AG10803 (cell line): ENCODE measurements around the gene ECSIT.
"Not testable (repeated sequence)": the region's sequence is repeated elsewhere in the genome, so short reads cannot be mapped to it uniquely, and the experiment has no call there.

Experiments used
- DNase-seq: peaks from one replicate; pipeline ENCODE4 v3.0.0; 2010; ENCODE audit warnings: low read depth
- H3K4me3 ChIP-seq: 2 replicates; pipeline ENCODE4 v1.5.1; 2011; ENCODE audit warnings: mild to moderate bottlenecking, low read length, control low read depth
- TF ChIP-seq, protein P1 (sequence below): conservative IDR thresholded peaks from 2 replicates; pipeline ENCODE4 v1.5.1; 2011; ENCODE audit warnings: mild to moderate bottlenecking, low read length, control low read depth, inconsistent platforms

Gene ECSIT, protein sequence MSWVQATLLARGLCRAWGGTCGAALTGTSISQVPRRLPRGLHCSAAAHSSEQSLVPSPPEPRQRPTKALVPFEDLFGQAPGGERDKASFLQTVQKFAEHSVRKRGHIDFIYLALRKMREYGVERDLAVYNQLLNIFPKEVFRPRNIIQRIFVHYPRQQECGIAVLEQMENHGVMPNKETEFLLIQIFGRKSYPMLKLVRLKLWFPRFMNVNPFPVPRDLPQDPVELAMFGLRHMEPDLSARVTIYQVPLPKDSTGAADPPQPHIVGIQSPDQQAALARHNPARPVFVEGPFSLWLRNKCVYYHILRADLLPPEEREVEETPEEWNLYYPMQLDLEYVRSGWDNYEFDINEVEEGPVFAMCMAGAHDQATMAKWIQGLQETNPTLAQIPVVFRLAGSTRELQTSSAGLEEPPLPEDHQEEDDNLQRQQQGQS

DNA sequence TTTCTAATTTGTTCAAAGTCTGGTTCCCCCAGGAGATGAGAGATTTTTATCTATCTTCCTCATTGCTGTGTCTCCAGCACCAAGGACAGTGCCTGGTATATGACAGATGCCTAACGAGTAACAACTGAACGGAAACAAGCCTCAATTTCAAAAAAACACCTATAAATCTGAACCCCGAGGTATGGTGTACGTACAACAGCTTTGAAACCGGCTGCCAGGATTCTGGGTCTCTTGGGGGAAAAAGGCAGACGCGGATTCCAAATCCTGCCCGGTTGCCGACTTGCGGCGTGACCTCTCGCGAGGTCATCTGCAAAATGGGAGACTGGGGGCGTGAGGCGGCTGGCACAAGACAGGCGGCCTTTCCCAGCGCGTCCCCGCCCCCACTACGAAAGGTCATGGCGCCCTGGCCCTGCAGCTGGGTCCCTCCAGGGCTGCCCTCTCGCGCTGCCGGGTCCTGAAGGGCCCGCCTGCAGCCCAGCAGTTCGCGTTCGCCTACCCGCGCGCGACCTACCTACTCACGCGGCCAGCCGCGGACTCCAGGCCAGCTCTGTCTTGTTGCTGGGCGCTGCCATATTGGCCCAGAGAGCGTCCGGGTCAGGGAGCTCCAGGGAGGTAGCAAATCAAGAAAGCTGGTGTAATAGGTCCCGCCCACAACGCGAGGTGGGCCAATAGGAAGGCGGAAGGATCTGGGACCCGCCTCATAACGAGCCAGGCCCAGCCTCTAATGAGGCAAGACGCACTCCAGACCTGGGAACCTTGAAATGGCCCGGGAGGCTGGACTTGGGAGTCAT, at the start of gene ECSIT:
Gene ECSIT (minus strand): TSS at position 584 of the 791 bp plus-strand sequence. CDS start 9,964 bp downstream, outside the sequence.
- TF ChIP-seq, protein P1, sequence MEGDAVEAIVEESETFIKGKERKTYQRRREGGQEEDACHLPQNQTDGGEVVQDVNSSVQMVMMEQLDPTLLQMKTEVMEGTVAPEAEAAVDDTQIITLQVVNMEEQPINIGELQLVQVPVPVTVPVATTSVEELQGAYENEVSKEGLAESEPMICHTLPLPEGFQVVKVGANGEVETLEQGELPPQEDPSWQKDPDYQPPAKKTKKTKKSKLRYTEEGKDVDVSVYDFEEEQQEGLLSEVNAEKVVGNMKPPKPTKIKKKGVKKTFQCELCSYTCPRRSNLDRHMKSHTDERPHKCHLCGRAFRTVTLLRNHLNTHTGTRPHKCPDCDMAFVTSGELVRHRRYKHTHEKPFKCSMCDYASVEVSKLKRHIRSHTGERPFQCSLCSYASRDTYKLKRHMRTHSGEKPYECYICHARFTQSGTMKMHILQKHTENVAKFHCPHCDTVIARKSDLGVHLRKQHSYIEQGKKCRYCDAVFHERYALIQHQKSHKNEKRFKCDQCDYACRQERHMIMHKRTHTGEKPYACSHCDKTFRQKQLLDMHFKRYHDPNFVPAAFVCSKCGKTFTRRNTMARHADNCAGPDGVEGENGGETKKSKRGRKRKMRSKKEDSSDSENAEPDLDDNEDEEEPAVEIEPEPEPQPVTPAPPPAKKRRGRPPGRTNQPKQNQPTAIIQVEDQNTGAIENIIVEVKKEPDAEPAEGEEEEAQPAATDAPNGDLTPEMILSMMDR, result no peak
- peak; percentile 99 for DNase-seq
- peak within 1 kb of the TSS; percentile 89 for H3K4me3 ChIP-seq

DNA sequence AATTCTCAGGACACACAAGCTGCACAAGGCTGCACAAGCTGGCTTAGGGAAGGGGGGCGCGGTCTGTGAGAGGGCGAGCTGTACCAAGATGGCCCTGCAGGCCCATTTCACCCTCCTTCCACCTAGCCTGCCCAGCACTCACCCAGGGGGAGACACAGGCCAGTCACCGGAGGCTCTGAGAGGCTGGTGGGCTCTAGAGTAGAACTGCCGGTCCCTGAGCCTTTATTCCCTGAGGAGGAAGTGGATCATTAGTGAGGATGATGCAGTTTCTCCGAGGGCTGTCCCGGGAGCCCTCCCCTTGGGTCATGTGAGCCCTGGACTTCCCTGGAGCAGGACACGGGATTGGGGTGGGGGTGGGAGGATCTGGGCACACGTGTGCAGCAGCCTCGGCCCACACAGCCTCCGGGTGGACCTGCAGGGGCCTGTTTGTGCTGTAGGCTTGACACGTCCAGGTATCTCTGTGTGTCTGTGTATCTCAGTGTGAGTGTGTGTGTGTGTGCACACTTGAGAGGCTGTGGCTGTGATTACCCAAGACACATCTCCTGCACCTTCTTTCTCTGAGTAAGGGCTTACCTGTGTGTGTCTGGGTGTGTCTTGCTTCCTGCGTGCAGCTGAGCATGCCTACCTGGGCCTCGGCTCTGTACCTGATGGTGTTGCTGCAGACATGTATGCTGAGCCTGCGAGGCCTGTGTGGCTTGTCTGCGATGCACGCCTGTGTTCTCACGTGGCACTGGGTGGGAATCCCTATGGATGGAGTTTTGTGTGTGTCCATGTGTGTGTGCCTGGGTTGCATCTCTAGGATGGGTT, 48.7 kb upstream of the ECSIT start, which contains the start of gene ACP5:
Gene ACP5 (minus strand): TSS at position 195 of the 807 bp plus-strand sequence. CDS start 328 bp downstream, outside the sequence.
- no peak within 1 kb of the TSS; the same call in 1 of the 2 replicates for H3K4me3 ChIP-seq
- DNase-seq, result no peak
- TF ChIP-seq, protein P1, result no peak

DNA sequence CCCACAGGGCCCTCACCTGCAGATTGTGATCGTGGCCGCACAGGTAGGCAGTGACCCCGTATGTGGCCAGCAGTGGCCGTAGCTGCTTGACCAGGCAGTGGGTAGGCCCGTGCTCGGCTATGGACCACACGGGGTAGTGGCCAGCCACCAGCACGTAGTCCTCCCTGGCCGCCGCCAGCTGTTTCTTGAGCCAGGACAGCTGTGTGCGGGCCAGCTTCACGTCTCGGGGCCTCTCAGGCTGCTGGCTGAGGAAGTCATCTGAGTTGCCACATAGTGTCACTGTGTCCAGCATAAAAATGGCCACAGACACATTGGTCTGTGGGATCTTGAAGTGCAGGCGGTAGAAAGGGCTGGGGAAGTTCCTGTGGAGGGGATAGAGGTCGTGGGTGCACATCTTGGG, 47.3 kb upstream of the ECSIT start:
- DNase-seq, result no peak
- TF ChIP-seq, protein P1, result no peak
- H3K4me3 ChIP-seq, result no peak overlapping the region

DNA sequence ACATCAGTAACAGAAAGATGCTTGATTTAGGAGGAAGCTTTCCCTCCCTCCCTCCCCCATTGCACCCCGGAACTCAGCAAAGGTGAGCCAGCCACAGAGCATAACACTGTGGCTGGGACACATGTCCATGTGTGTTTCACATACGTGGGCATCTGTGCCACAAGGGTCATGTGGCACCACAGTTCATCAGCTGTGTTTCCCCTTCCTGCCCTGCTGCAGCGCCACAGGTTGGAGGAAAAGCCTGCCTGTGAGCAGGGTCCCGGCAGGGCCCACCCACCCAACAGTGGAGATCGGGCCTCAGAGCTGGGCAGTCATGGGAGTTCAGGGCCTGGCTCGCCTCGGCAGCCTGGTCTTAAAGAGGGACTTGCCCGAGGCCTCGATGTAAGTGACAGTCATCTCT, 45.8 kb upstream of the ECSIT start:
- DNase-seq, result no peak
- no peak overlapping the region for H3K4me3 ChIP-seq
- TF ChIP-seq, protein P1, result no peak

DNA sequence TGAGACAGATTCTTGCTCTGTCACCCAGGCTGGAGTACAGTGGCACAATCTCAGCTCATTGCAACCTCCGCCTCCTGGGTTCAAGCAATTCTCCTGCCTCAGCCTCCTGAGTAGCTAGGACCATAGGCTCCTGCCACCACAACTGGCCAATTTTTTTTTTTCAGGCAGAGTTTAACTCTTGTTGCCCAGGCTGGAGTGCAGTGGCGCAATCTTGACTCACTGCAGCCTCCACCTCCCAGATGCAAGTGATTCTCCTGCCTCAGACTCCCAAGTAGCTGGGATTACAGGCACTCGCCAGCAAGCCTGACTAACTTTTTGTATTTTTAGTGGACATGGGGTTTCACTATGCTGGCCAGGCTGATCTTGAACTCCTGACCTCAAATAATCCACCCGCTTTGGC, 44.8 kb upstream of the ECSIT start:
- DNase-seq, H3K4me3 ChIP-seq: not testable (repeated sequence)

DNA sequence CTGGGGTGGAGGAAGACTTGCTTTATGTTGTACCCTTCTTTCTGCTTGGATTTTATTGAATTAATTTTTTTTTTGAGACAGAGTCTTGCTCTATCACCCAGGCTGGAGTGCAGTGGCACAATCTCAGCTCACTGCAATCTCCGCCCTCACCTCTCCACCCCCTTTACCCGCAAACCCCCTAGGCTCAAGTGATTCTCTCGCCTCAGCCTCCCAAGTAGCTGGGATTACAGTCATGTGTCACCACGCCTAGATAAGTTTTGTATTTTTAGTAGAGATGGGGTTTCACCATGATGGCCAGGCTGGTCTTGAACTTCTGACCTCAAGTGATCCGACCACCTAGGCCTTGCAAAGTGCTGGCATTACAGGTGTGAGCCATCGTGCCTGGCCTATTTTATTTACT, 44.4 kb upstream of the ECSIT start:
- not testable (repeated sequence) for DNase-seq, H3K4me3 ChIP-seq

DNA sequence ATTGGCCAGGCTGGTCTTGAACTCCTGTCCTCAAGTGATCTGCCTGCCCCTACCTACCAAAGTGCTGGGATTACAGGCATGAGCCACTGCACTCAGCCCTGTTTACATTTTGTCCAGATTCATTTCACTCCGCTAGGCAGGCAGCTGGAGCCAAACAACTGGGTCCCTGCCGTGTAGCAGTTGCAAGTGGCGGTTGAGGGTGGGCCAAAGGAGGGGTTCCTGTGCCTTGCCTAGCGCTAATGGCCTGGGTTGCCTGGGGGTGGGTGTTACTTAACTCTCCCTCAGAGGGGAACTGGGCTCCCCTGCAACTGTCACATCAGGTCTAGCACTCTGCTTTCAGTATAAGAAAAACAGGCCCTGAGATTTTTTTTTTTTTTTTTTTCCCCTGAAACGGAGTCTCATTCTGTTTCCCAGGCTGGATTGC, 41.1 kb upstream of the ECSIT start:
- TF ChIP-seq, protein P1, result no peak
- DNase-seq, result no peak
- H3K4me3 ChIP-seq, result no peak overlapping the region
